ENCODE data around the gene LHFPL6. TPM values are rescaled to one million over a fixed set of nuclear protein-coding genes. Genes with fewer than 3 reads are reported as not detected.

LHFPL6 gene
- total and polyA plus RNA-seq, 10 of the 15 experiments (the other 5 are each of a cell fraction or from before 2014, with no cell fraction given) = 0.11 to 4.6 (median 0.41) TPM

DNA sequence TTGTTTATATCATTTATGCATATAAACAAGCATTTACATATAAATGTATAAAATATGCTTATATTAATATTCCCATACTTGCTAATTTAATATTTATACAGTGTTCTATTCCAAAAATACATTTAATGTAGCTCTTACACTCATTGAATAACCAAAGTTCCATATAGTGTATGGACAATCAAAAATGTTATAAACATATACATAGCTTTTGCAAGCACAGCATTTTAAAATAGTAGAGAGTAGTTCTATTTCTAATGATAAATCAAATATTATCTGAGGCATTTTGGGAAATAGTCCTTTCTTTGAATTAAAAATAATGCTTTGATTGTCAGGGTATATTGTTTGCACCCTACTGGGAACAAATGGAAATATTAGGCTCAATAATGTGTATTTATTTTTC, 30.0 kb upstream of the LHFPL6 start:
- Histone ChIP-seq H2AFZ (ENCODE audit: control insufficient read depth, low read depth, low read length) (no peak overlapping the region), H3K79me2 (ENCODE audit: control insufficient read depth, insufficient read depth, low read length) (no peaks in the 10 kb centered on the region), H3K27me3 (replicated peaks in 1 of 2; ENCODE audit: control insufficient read depth in 2 of 2, insufficient read depth in 2 of 2, low read length in 1 of 2) (no peaks in the 10 kb centered on the region), H3K27ac (ENCODE audit: control insufficient read depth, insufficient read depth) (no peak overlapping the region), H3K9me3 (replicated peaks; ENCODE audit: control insufficient read depth, insufficient read depth, low read length) (no peaks in the 10 kb centered on the region; the same call in 2 of the 3 replicates), H3K4me3 (no peak overlapping the region), H3K36me3 (ENCODE audit: control insufficient read depth in 2 of 2, insufficient read depth in 2 of 2, low read length in 1 of 2) (no peaks in the 10 kb centered on the region), H3K4me1 (ENCODE audit: control insufficient read depth, insufficient read depth, low read length) (no peaks in the 10 kb centered on the region), H3K4me2 (ENCODE audit: control insufficient read depth, insufficient read depth) (no peak overlapping the region), H3K9ac (ENCODE audit: control insufficient read depth, insufficient read depth, low read length) (no peak overlapping the region), H4K20me1 (ENCODE audit: control insufficient read depth, insufficient read depth) (no peaks in the 10 kb centered on the region)
- TF ChIP-seq, protein P1, sequence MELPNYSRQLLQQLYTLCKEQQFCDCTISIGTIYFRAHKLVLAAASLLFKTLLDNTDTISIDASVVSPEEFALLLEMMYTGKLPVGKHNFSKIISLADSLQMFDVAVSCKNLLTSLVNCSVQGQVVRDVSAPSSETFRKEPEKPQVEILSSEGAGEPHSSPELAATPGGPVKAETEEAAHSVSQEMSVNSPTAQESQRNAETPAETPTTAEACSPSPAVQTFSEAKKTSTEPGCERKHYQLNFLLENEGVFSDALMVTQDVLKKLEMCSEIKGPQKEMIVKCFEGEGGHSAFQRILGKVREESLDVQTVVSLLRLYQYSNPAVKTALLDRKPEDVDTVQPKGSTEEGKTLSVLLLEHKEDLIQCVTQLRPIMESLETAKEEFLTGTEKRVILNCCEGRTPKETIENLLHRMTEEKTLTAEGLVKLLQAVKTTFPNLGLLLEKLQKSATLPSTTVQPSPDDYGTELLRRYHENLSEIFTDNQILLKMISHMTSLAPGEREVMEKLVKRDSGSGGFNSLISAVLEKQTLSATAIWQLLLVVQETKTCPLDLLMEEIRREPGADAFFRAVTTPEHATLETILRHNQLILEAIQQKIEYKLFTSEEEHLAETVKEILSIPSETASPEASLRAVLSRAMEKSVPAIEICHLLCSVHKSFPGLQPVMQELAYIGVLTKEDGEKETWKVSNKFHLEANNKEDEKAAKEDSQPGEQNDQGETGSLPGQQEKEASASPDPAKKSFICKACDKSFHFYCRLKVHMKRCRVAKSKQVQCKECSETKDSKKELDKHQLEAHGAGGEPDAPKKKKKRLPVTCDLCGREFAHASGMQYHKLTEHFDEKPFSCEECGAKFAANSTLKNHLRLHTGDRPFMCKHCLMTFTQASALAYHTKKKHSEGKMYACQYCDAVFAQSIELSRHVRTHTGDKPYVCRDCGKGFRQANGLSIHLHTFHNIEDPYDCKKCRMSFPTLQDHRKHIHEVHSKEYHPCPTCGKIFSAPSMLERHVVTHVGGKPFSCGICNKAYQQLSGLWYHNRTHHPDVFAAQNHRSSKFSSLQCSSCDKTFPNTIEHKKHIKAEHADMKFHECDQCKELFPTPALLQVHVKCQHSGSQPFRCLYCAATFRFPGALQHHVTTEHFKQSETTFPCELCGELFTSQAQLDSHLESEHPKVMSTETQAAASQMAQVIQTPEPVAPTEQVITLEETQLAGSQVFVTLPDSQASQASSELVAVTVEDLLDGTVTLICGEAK (IDR thresholded peaks at IDR 0.05; ENCODE audit: borderline replicate concordance) = no peak
- ChIA-PET POLR2A (no interaction called here), SMC1A (ENCODE audit: uncharacterized antibody, unreplicated experiment) (no interaction called here), CTCF (interaction anchor here (1.1 kb wide), 1 partner anchor 16 kb away, joined by 4 read pairs; no protein-coding TSS in a partner anchor), RAD21 (ENCODE audit: unreplicated experiment) (no interaction called here)
- intact Hi-C loops (cut with micrococcal nuclease; ENCODE audit: unreplicated experiment) (no loop called here), in situ Hi-C loops (cut with MboI) (no loop called here)
- BruUV-seq (replicated peaks) = no TSS peak
- DNase-seq (ENCODE audit: low read depth, low spot score) (no peak), ATAC-seq (no peak), FAIRE-seq (no peak)

DNA sequence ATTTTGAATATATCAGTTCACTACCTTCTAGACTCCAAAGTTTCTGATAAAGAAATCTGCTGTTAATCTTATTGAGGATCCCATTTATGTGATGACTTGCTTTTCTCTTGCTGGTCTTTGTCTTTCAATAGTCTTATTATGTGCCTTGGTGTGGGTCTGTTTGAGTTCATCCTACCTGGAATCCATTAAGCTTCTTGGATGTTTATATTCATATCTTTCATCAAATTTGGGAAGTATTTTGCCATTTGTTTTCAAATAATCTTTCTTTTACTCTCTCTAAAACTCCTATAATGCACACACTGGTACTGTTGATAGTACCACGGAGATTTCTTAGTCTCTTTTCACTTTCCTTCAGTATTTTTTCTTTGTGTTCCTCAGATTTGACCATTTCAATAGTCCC, 28.3 kb upstream of the LHFPL6 start:
- Histone ChIP-seq H3K27me3 (replicated peaks in 1 of 2; ENCODE audit: control insufficient read depth in 2 of 2, insufficient read depth in 2 of 2, low read length in 1 of 2) (no peaks in the 10 kb centered on the region), H2AFZ (ENCODE audit: control insufficient read depth, low read depth, low read length) (no peak overlapping the region), H3K9ac (ENCODE audit: control insufficient read depth, insufficient read depth, low read length) (no peak overlapping the region), H3K9me3 (replicated peaks; ENCODE audit: control insufficient read depth, insufficient read depth, low read length) (no peaks in the 10 kb centered on the region; the same call in 2 of the 3 replicates), H3K79me2 (ENCODE audit: control insufficient read depth, insufficient read depth, low read length) (no peaks in the 10 kb centered on the region), H3K27ac (ENCODE audit: control insufficient read depth, insufficient read depth) (no peak overlapping the region), H3K4me1 (ENCODE audit: control insufficient read depth, insufficient read depth, low read length) (no peaks in the 10 kb centered on the region), H3K4me3 (no peak overlapping the region), H4K20me1 (ENCODE audit: control insufficient read depth, insufficient read depth) (no peaks in the 10 kb centered on the region), H3K4me2 (ENCODE audit: control insufficient read depth, insufficient read depth) (no peak overlapping the region), H3K36me3 (ENCODE audit: control insufficient read depth in 2 of 2, insufficient read depth in 2 of 2, low read length in 1 of 2) (no peaks in the 10 kb centered on the region)
- SMC1A ChIA-PET (ENCODE audit: uncharacterized antibody, unreplicated experiment) = no interaction called here
- intact Hi-C loops (cut with micrococcal nuclease; ENCODE audit: unreplicated experiment) = no loop called here
- no TSS peak for BruUV-seq (replicated peaks)
- in situ Hi-C loops (cut with MboI) = no loop called here
- FAIRE-seq (no peak), DNase-seq (ENCODE audit: low read depth, low spot score) (no peak), ATAC-seq (no peak)
- CTCF ChIA-PET = interaction anchor here (1.0 kb wide), 1 partner anchor 19 kb away, joined by 3 read pairs; no protein-coding TSS in a partner anchor
- POLR2A ChIA-PET = no interaction called here
- 0% methylated on average over 1 of the region's 1 CpG for WGBS (ENCODE audit: insufficient coverage, insufficient replicate concordance, low lambda C conversion rate, missing lambda C conversion rate)
- RAD21 ChIA-PET (ENCODE audit: unreplicated experiment) = no interaction called here
- TF ChIP-seq RB1 (IDR thresholded peaks at IDR 0.05; ENCODE audit: borderline replicate concordance) (no peak), PAX8 (IDR thresholded peaks at IDR 0.05) (no peak), RAD51 (IDR thresholded peaks at IDR 0.05) (no peak), ASH2L (IDR thresholded peaks at IDR 0.05; ENCODE audit: borderline replicate concordance, low read depth) (no peak), BHLHE40 (IDR thresholded peaks at IDR 0.05; ENCODE audit: borderline replicate concordance in 1 of 2, low read depth in 2 of 2, low read length in 1 of 2) (no peak), MYB (IDR thresholded peaks at IDR 0.05; ENCODE audit: borderline replicate concordance, low read depth, low read length) (no peak), JUNB (IDR thresholded peaks at IDR 0.05) (no peak), FOXM1 (IDR thresholded peaks at IDR 0.05; ENCODE audit: low read depth, low read length) (no peak), TARDBP (IDR thresholded peaks at IDR 0.05; ENCODE audit: borderline replicate concordance) (no peak), SUZ12 (IDR thresholded peaks at IDR 0.05; ENCODE audit: unreplicated experiment) (no peak), KLF5 (IDR thresholded peaks at IDR 0.05; ENCODE audit: partially characterized antibody) (no peak)
- TF ChIP-seq, protein P2, sequence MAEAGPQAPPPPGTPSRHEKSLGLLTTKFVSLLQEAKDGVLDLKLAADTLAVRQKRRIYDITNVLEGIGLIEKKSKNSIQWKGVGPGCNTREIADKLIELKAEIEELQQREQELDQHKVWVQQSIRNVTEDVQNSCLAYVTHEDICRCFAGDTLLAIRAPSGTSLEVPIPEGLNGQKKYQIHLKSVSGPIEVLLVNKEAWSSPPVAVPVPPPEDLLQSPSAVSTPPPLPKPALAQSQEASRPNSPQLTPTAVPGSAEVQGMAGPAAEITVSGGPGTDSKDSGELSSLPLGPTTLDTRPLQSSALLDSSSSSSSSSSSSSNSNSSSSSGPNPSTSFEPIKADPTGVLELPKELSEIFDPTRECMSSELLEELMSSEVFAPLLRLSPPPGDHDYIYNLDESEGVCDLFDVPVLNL (IDR thresholded peaks at IDR 0.05; ENCODE audit: low read depth, low read length) = no peak
